Occipital lobe (tissue), 2 donors: Measurements from ENCODE around the gene MCIDAS. TPM values are rescaled to one million over a fixed set of nuclear protein-coding genes. Genes with fewer than 3 reads are reported as not detected.
A peak's percentile ranks its signal among the peaks of the same experiment; 100 is the strongest.

Source experiments
- small RNA-seq: library from RNA; depleted of rRNA; stranded (forward); fragments of <200 nt; gene quantifications from one replicate; pipeline ENCODE3, GENCODE V24; 2014
- total RNA-seq: library from RNA; depleted of rRNA; stranded (reverse); fragments of >200 nt; gene quantifications from one replicate; pipeline ENCODE4 v1.2.3, GENCODE V29; 2014

The MCIDAS gene
- total RNA-seq, 1 donor from 2014 or later: not detected

Small RNA genes within 50 kb of the gene (small RNA-seq; reads per million reads assigned to genes)
- gene MIR449A (8.9 reads per million, percentile 92 among the genes with 10 or more reads in this experiment), gene MIR449B (0.09 reads per million), gene MIR449C (5.2 reads per million, percentile 90 among the genes with 10 or more reads in this experiment)

Other genes starting within 250 kb of the MCIDAS start
- gene ESM1, start 241.7 kb downstream of the MCIDAS start, total RNA-seq: 0.47 TPM
- gene GZMK, start 203.1 kb downstream of the MCIDAS start, total RNA-seq: not detected
- not detected for gene GZMA, start 124.7 kb downstream of the MCIDAS start, total RNA-seq
- gene GPX8, start 67.1 kb downstream of the MCIDAS start, total RNA-seq: 4.4 TPM
- 0.78 TPM for gene CDC20B, start 54.1 kb downstream of the MCIDAS start, total RNA-seq
- gene CCNO, start 6.3 kb upstream of the MCIDAS start, total RNA-seq: 0.16 TPM
- gene DHX29, start 80.4 kb upstream of the MCIDAS start, total RNA-seq: 61.8 TPM
- gene MTREX, start 80.7 kb upstream of the MCIDAS start, total RNA-seq: 118 TPM